Measurements from ENCODE around the gene FAM107B. TPM values are rescaled to one million over a fixed set of nuclear protein-coding genes. Genes with fewer than 3 reads are reported as not detected.
"Not testable (repeated sequence)": the region's sequence is repeated elsewhere in the genome, so short reads cannot be mapped to it uniquely, and the experiment has no call there.

Gene FAM107B
- total RNA-seq, 1 experiment from 2014 or later, result 61.6 TPM

GRCh38 chr10:14712991-14713424 is 61.7 kb downstream of the FAM107B start:
- intact Hi-C loops (cut with micrococcal nuclease; ENCODE audit: unreplicated experiment), result no loop called here
- CTCF ChIA-PET, result no interaction called here
- Histone ChIP-seq H3K4me3 (ENCODE audit: low read depth, low read length, poor library complexity, severe bottlenecking) (no peak overlapping the region), H3K36me3 (ENCODE audit: insufficient read depth, low read length, poor library complexity, severe bottlenecking) (no peaks in the 10 kb centered on the region), H3K27ac (ENCODE audit: low read depth, low read length, poor library complexity, severe bottlenecking) (no peak overlapping the region), H3K4me1 (ENCODE audit: insufficient read depth, low read length, poor library complexity, severe bottlenecking) (no peaks in the 10 kb centered on the region), H3K27me3 (replicated peaks; ENCODE audit: insufficient read depth, low read depth, low read length, poor library complexity) (no peaks in the 10 kb centered on the region), H3K9me3 (ENCODE audit: low read depth, low read length, poor library complexity, severe bottlenecking) (no peaks in the 10 kb centered on the region)
- POLR2A ChIA-PET (ENCODE audit: low non-redundant PET), result no interaction called here
- no peak for TF ChIP-seq EZH2 (IDR thresholded peaks at IDR 0.05; ENCODE audit: borderline replicate concordance, low read depth, low read length, poor library complexity, severe bottlenecking)
- no peak for TF ChIP-seq CTCF (conservative IDR thresholded peaks at IDR 0.05; ENCODE audit: low read depth, low read length)
- no TSS peak for BruUV-seq (replicated peaks)
- no peak for DNase-seq (ENCODE audit: low spot score)

DNA sequence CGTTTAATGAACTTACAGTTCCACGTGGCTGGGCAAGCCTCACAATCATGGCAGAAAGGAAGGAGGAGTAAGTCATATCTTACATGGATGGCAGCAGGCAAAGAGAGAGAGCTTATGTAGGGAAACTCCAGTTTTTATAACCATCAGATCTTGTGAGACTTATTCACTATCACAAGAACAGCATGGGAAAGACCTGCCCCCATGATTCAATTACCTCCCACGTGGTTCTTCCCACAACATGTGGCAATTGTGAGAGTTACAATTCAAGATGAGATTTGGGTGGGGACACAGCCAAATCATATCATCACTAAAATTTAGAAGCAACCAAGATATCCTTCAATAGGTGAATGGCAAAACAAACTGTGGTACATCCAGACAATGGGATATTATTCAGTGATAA is 65.4 kb downstream of the FAM107B start:
- H3K9me3 ChIP-seq (ENCODE audit: low read depth, low read length, poor library complexity, severe bottlenecking); POLR2A ChIA-PET (ENCODE audit: low non-redundant PET); DNase-seq (ENCODE audit: low spot score); BruUV-seq (replicated peaks); H3K4me3 ChIP-seq (ENCODE audit: low read depth, low read length, poor library complexity, severe bottlenecking); H3K36me3 ChIP-seq (ENCODE audit: insufficient read depth, low read length, poor library complexity, severe bottlenecking); H3K27me3 ChIP-seq (replicated peaks; ENCODE audit: insufficient read depth, low read depth, low read length, poor library complexity); H3K4me1 ChIP-seq (ENCODE audit: insufficient read depth, low read length, poor library complexity, severe bottlenecking); intact Hi-C loops (cut with micrococcal nuclease; ENCODE audit: unreplicated experiment); CTCF ChIA-PET; H3K27ac ChIP-seq (ENCODE audit: low read depth, low read length, poor library complexity, severe bottlenecking): not testable (repeated sequence)

DNA sequence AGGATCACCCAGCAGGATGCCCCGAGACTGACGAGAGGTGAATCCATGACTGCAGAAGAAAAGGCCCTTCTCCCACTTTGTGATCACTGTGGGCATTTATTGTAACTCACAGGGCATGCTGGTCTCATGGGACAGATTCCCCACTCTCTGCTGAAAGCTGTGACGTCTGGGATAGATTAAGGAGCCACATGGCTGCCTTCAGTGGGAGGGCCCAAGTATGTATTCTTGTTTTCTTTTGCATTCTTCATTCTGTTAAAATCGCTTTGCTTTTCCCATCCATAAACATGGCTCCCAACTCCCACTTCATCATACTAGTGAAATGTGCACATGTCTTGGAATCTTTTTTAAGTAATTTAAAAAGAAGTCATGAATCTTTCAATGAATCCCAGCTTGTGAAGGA is 67.2 kb downstream of the FAM107B start:
- ChIA-PET CTCF (no interaction called here), POLR2A (ENCODE audit: low non-redundant PET) (no interaction called here)
- TF ChIP-seq EZH2 (IDR thresholded peaks at IDR 0.05; ENCODE audit: borderline replicate concordance, low read depth, low read length, poor library complexity, severe bottlenecking), result no peak
- no peak for TF ChIP-seq CTCF (conservative IDR thresholded peaks at IDR 0.05; ENCODE audit: low read depth, low read length)
- Histone ChIP-seq H3K9me3 (ENCODE audit: low read depth, low read length, poor library complexity, severe bottlenecking) (no peaks in the 10 kb centered on the region), H3K4me1 (ENCODE audit: insufficient read depth, low read length, poor library complexity, severe bottlenecking) (peaks cover 5% of the 10 kb centered on the region), H3K27me3 (replicated peaks; ENCODE audit: insufficient read depth, low read depth, low read length, poor library complexity) (no peaks in the 10 kb centered on the region), H3K4me3 (ENCODE audit: low read depth, low read length, poor library complexity, severe bottlenecking) (no peak overlapping the region), H3K27ac (ENCODE audit: low read depth, low read length, poor library complexity, severe bottlenecking) (no peak overlapping the region), H3K36me3 (ENCODE audit: insufficient read depth, low read length, poor library complexity, severe bottlenecking) (no peaks in the 10 kb centered on the region)
- peak; percentile 16 for DNase-seq (ENCODE audit: low spot score)
- BruUV-seq (replicated peaks), result no TSS peak
- intact Hi-C loops (cut with micrococcal nuclease; ENCODE audit: unreplicated experiment), result no loop called here

DNA sequence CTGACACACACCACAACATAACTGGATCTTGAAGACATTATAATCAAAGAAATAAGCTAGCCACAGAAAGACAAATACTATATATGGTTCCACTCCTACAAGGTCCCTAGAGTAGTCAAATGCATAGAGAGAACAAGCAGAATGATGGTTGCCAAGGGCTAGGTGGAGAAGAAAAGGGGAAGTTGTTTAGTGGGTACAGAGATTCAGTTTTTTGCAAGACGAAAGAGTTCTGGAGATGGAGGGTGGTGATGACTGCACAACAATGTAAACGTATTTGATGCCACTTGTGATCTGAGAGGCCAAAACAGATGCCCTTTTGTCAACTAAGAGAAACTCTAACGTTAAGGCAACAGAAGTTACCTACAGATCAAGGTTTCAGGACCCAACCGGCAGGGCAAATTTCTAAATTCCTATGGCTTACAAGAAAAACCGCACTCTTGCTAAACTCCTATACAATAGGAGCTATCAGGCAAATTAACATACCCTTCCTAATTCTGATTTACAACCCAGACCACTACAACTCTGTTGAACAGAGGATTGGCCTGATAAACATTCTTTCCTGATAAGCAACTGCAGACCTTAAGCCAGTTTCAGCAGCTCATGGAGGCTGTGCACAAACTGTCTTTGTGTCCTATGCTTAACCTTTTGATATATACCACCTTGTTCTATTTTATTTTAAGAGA is 69.0 kb downstream of the FAM107B start:
- Histone ChIP-seq H3K4me1 (ENCODE audit: insufficient read depth, low read length, poor library complexity, severe bottlenecking) (peaks cover 5% of the 10 kb centered on the region), H3K4me3 (ENCODE audit: low read depth, low read length, poor library complexity, severe bottlenecking) (no peak overlapping the region), H3K9me3 (ENCODE audit: low read depth, low read length, poor library complexity, severe bottlenecking) (no peaks in the 10 kb centered on the region), H3K27ac (ENCODE audit: low read depth, low read length, poor library complexity, severe bottlenecking) (no peak overlapping the region), H3K36me3 (ENCODE audit: insufficient read depth, low read length, poor library complexity, severe bottlenecking) (no peaks in the 10 kb centered on the region), H3K27me3 (replicated peaks; ENCODE audit: insufficient read depth, low read depth, low read length, poor library complexity) (no peaks in the 10 kb centered on the region)
- POLR2A ChIA-PET (ENCODE audit: low non-redundant PET), result no interaction called here
- TF ChIP-seq EZH2 (IDR thresholded peaks at IDR 0.05; ENCODE audit: borderline replicate concordance, low read depth, low read length, poor library complexity, severe bottlenecking) (no peak), CTCF (conservative IDR thresholded peaks at IDR 0.05; ENCODE audit: low read depth, low read length) (no peak)
- BruUV-seq (replicated peaks), result no TSS peak
- no peak for DNase-seq (ENCODE audit: low spot score)
- CTCF ChIA-PET, result no interaction called here
- intact Hi-C loops (cut with micrococcal nuclease; ENCODE audit: unreplicated experiment), result no loop called here
